HG03521 (cell line): ENCODE measurements around the gene CD247.

Experiments
- ATAC-seq: cut with Tn5 transposase; IDR thresholded peaks from one replicate; pipeline ENCODE4 v1.9.1; 2021; ENCODE audit warnings: mild to moderate bottlenecking, moderate library complexity; ENCODE audit not compliant: unreplicated experiment

The CD247 gene

GRCh38 chr1:167440776-167441175, 77.6 kb downstream of the CD247 start:
- ATAC-seq = no peak

GRCh38 chr1:167440345-167440744, 78.0 kb downstream of the CD247 start:
- no peak for ATAC-seq

- no peak for ATAC-seq
Measured at GRCh38 chr1:167439301-167439988, 78.9 kb downstream of the CD247 start.

DNA sequence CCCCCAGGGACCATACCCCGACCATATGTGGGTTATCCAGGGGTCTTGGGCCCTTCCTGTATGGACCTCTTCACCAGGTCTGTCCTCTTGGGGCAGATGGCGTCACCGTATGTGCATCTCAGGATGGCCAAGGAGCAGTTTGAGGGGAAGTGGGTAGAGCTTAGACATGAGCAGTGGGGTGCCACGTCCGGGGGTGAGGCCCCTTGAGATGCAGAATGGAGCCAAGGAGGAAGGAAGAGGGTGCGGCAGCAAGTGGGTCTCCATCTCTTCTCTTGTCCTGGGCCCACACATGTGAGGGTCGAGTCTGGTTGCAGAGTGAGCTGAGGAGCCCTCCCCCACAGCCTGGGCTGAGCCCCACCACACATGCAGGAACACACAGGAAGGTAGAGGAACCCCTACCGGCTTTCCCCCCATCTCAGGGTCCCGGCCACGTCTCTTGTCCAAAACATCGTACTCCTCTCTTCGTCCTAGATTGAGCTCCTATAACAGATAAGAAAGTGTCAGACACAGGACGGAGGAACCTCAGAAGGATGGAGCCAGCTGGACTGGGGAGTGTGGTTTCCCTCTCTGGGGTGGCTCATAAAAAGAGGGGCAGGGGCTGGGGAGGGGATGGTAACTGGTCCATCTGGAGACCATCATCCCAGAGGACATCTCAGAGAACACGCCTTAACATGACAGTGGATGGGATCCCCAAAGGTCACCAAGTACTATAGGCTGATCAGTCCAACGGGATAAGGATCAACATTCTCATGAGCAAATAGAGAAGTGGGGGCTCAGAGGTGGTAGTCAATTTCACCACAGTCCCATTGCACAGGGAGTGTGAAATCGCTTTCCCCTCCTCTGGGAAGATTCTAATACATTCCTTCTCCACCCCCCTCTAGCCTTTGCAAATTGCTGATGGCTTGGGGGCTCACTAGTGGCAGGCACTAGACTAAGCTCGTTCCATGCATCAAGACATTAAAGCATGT, 79.9 kb downstream of the CD247 start:
- no peak for ATAC-seq

DNA sequence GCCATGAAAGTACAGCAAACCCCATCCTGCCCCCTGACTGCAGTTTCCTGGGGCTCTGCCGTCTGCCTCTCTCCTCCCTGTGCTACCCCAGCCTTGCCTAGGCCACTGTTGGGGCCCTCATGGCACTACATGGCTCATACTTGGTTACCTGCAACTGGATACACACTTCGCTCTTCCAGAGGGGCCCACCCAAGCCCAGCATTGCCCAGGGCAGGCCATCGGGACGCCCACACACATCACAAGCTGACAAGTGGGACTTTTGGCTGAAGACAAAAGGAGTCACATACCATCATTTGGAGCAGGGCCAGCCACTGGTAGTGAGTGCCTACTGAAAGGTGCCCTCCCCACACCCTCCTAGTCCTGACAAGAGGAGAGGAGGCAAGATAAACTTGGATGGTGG, 82.8 kb downstream of the CD247 start:
- no peak for ATAC-seq

DNA sequence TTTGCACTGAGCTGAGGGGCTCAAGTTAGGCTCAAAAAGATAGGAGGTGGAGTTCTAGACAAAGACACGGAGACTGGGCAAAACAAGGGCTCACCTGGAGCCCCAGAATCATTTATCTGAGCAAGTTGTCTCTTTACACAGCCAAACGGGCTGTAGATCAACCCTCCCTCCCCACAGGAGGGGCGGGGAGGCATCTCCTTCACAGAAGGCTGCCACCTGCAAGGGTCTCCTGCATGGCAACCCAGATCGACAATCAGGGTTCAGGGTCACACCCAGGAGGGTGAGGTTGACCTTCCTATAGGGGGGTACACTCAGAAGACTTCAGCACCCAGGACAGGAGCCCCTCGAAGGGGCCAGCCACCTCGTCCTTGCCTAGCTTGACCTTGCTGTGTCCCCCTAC, 84.0 kb downstream of the CD247 start:
- no peak for ATAC-seq

DNA sequence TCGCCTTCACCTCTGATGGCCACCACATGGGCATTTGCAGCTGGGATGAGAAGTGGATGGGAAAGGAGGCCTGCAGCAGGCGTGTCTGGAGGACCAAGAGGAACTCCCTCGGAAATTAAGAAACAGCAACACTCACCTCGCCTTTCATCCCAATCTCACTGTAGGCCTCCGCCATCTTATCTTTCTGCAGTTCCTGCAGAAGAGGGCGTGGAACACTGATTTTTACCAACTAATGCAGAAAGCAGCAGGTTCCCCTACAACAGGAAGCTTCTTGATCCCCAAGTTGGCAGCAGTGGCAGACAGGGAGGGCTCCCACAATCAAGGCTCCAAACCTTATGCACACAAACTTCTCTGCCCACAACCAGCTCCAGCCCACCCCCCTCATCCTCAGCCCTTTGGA, 84.4 kb downstream of the CD247 start:
- no peak for ATAC-seq

- ATAC-seq = no peak
Measured at GRCh38 chr1:167432780-167433179, 85.5 kb downstream of the CD247 start.

DNA sequence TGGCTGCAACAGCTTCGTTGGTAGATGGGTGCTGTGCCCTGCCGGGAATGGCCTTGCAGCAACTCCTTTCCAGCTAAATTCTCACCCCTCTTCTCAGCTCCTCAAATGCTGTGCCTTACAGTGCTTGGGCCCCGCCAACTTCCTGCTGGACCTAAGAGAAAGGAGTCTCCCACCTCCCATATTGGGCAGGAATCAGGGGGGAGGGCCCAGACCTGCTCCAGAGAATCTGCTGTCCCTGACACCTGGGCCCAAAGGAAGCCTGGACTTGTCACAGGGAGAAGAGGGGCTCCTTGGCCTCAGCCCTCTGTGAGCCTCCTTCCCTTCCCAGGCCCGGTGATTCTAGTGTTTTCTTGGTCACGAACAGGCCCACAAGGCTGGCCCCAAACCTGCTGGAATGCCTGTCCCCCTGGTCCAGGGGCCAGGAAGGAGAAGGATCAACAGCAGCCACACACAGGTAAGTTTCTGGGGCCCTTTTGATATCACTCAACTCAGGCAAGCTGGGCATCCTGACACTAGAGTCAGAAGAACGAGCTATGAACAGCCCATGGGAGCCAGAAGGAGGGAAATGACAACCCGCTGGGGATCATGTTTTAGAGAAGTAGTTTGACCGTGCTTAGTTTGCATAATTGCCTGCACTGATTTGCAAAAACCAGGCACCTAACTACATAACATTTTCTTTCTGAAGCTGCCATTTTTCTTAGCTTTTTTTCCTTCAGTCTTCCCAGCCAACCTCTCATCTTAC, 86.2 kb downstream of the CD247 start:
- no peak for ATAC-seq

GRCh38 chr1:167431261-167431908, 86.9 kb downstream of the CD247 start:
- ATAC-seq = no peak

- ATAC-seq = no peak
Measured at GRCh38 chr1:167430849-167431242, 87.5 kb downstream of the CD247 start.

DNA sequence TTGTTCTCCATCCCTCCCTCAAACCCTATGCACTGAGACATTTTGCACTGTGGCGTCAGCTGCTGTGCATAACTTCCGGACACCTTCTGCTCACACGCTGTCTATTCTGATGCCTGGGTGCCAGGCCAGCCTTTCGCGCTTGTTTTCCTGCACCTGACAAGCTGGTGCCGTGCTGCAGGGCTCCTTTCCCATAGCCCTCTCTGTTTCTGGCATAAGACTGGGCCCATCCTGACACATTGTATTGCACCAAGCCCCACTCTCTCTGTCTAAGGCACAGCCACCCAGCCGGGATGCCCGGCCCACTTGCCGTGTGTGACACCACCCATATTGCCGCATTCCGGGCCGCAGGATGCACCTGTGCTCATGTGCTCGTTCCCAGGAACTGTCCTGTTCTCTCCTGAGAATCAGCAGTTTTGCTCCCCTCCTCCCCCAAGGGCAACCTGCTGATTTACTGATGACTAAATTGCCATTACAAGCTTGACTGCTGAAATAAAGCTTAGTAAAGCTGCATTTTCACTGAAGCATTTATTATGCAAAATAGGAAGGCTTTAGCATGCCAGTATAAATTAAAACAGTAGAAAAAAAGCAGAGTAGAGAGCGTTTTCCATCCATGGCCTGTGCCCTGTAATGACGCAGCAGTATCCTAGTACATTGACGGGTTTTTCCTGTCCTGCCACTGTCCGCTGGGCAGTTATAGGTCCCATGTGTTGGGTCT, 88.0 kb downstream of the CD247 start:
- ATAC-seq = no peak

- no peak for ATAC-seq
Measured at GRCh38 chr1:167429612-167430011, 88.7 kb downstream of the CD247 start.

- no peak for ATAC-seq
Measured at GRCh38 chr1:167428395-167428794, 89.9 kb downstream of the CD247 start.

DNA sequence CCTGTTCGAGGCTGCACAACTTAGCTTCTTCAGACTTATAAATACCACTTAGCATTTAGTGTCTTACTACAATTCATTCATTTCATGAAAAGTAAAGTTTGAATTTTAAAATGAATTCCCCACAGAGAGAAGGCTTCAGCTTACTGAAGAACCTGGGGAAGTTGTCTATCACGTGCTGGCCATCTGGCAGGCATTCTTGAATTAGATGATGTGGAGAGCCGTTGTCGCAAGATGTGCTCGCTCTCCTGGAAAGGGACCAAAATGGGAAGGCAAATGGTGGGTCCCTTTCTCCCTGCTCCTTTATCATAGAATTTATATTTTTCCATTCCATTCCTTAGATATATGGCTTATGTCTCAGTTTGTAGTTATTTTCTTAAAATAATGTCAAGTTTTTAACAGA, 90.5 kb downstream of the CD247 start:
- no peak for ATAC-seq

- ATAC-seq = no peak
Measured at GRCh38 chr1:167426716-167427115, 91.6 kb downstream of the CD247 start.

DNA sequence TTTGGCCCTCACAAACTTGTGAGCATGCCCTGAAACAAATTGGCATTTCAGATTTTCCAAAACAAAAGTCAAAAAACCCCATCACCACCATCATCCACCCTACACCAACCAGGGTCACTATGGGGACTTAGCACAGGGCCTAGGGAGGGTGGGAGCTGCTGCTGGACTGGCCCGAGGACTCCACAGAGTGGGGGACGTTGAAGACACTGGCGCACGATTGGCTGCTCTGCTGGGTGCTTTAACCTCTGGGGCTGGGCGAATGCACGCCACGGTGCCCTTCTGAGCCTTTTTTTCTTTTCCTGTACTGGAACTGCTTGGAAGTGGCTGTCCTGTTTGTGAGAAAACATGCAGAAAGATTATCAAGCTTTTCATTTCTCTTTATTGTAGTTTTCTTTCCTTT, 92.8 kb downstream of the CD247 start:
- ATAC-seq = no peak

DNA sequence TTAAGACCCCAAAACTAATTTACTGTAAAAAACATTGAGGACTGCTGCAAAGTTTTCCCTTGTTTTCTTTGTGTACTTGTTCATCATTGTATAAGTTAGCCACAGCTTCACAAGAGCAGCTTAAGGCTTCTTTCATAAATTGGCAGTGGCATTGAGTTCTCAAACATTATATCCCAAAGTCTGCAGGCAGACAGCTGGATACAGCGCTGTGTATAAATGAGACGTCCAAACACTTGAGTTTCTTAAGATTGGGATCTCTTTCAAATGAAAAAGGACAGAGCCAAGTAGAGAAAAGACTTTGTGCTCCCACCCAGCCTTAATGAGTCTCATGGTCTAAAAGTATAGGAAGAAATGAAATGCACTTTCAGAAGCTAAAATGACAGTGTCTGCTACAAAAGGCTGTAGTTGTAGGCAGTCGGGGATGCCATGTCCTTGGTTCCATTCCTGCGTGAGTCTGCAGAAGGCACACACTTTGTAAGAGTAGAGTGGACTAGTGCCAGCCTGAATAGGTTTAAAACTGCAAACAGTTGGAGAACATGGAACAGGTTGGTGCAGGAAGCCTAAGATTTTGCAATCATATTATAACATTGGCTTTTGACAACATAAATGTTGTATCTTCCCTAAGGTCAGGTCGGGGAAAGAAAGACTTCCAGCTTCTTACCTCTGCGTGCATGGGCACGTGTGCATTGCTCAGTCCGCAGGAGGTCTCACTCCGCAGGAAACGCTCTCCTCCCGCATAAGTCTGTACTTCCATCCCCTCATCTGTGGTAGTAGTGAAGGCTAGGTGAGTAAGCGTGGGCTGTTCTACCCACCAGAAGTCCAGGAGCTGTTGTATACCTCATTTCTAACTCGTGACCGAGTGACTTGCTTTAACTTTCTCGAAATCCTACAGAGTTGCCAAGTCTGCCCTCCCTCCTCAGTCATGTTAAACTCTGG, 94.4 kb downstream of the CD247 start:
- ATAC-seq = no peak

DNA sequence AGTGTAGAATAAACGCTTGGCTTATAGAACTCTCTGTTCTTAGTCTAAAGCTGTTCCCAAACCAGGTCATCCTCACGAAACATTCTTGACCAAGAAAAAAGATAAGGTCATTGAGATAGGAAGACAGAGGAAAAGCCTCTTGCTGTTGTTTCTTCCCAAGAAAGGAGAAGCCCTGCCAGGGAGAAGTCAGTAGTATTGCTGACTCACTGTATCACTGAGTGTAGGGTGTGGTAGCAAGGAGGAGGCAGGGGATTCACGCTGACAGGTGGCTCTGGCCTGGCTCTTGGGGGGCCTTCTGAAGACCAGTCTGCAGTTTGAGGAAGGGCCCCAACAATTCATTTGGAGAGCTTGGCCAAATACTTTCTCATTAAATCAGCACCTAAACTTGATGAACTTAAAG, 97.8 kb downstream of the CD247 start:
- no peak for ATAC-seq
